Measurements from ENCODE around the gene DYNC1H1.

Gene DYNC1H1

DNA sequence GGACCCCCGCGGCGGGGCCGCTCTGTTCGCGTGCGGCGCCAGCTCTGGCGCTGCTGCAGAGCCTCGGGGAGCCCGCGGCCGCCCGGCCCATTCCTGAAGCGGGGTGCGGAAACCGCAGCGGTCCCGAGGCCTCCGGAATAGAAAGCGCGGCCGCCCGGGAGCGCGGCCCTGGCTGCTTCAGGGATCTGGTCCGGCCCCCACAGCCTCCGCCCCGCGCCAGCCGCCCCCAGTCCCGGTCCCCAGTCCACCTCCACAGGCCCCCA, 122.3 kb downstream of the DYNC1H1 start:
- Histone ChIP-seq H3K9me3 (ENCODE audit: control insufficient read depth, insufficient read depth, low read length) (no peaks in the 10 kb centered on the region), H3K4me2 (ENCODE audit: low read length) (peak overlapping the region; percentile 72), H3K4me3 (ENCODE audit: low read length) (peak overlapping the region; percentile 75), H4K20me1 (ENCODE audit: control insufficient read depth, insufficient read depth, low read depth, low read length) (peaks cover 33% of the 10 kb centered on the region), H3K27me3 (ENCODE audit: control insufficient read depth, low read length) (no peaks in the 10 kb centered on the region), H3F3A (ENCODE audit: control insufficient read depth, insufficient read depth) (peaks cover 50% of the 10 kb centered on the region), H3K9me2 (replicated peaks; ENCODE audit: control insufficient read depth, low read length) (no peaks in the 10 kb centered on the region), H3K79me2 (ENCODE audit: control insufficient read depth, low read length) (peaks cover 57% of the 10 kb centered on the region), H3K36me3 (ENCODE audit: control insufficient read depth, low read length) (peaks cover 50% of the 10 kb centered on the region), H3K4me1 (ENCODE audit: control insufficient read depth, low read length) (peaks cover 56% of the 10 kb centered on the region), H3K27ac (ENCODE audit: low read depth, low read length) (peak overlapping the region; percentile 77)
- no peak for TF ChIP-seq EZH2phosphoT487 (IDR thresholded peaks at IDR 0.05; ENCODE audit: borderline replicate concordance, low read length)

DNA sequence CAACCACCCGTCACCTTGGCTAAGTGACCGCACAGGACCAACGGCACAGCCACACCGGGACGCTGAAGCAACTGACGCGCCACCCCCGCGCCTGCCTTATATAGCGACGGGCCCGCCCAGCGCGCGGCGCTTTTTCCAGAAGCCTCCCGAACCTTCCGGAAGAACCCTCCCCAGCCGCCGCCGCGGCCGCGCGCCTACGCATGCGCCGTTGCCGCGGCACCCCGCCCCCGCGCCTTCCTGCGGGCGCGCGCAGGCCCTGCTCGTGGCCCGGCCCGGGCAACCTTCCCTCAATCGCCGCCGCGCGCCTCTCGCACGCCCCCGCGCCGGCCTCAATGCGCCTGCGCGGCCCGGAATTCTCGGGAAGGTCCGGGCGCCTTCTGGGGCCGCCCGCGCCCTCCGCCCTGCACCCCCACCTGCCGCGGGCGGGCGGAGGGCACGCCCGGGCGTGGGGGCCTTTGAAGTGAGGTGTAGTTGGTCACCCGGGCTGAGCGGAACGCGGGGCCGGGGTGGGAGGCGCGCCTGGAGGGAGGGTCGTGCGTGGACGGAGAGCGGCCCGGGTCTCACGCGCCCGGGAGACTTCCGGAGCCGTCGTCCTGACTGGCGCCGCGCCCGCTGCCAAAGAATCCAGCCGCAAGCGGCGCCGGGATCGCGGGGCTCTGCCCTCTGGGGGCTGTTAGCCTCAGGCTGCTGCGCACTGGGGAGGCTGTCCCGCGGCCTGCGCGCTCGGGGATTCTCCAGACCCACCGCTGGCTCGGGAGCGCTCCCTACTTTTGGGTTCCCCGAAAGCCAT, 122.8 kb downstream of the DYNC1H1 start, which contains the start of gene HSP90AA1:
HSP90AA1 (minus strand) TSS at position 73 of the 790 bp plus-strand sequence. CDS start 666 bp downstream, outside the sequence.
- H3K27ac ChIP-seq (ENCODE audit: low read depth, low read length), result peak within 1 kb of the TSS; percentile 77
- H3K27me3 ChIP-seq (ENCODE audit: control insufficient read depth, low read length), result no peaks in the 10 kb centered on the region
- H4K20me1 ChIP-seq (ENCODE audit: control insufficient read depth, insufficient read depth, low read depth, low read length), result peaks cover 29% of the 10 kb centered on the region
- peaks cover 45% of the 10 kb centered on the region for H3F3A ChIP-seq (ENCODE audit: control insufficient read depth, insufficient read depth)
- peaks cover 45% of the 10 kb centered on the region for H3K36me3 ChIP-seq (ENCODE audit: control insufficient read depth, low read length)
- peaks cover 56% of the 10 kb centered on the region for H3K4me1 ChIP-seq (ENCODE audit: control insufficient read depth, low read length)
- no peaks in the 10 kb centered on the region for H3K9me2 ChIP-seq (replicated peaks; ENCODE audit: control insufficient read depth, low read length)
- H3K9me3 ChIP-seq (ENCODE audit: control insufficient read depth, insufficient read depth, low read length), result no peaks in the 10 kb centered on the region
- TF ChIP-seq, protein P1, sequence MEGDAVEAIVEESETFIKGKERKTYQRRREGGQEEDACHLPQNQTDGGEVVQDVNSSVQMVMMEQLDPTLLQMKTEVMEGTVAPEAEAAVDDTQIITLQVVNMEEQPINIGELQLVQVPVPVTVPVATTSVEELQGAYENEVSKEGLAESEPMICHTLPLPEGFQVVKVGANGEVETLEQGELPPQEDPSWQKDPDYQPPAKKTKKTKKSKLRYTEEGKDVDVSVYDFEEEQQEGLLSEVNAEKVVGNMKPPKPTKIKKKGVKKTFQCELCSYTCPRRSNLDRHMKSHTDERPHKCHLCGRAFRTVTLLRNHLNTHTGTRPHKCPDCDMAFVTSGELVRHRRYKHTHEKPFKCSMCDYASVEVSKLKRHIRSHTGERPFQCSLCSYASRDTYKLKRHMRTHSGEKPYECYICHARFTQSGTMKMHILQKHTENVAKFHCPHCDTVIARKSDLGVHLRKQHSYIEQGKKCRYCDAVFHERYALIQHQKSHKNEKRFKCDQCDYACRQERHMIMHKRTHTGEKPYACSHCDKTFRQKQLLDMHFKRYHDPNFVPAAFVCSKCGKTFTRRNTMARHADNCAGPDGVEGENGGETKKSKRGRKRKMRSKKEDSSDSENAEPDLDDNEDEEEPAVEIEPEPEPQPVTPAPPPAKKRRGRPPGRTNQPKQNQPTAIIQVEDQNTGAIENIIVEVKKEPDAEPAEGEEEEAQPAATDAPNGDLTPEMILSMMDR (IDR thresholded peaks at IDR 0.05; ENCODE audit: low read depth, low read length, poor library complexity, severe bottlenecking), result no peak
- TF ChIP-seq EZH2phosphoT487 (IDR thresholded peaks at IDR 0.05; ENCODE audit: borderline replicate concordance, low read length), result no peak
- peak within 1 kb of the TSS; percentile 75 for H3K4me3 ChIP-seq (ENCODE audit: low read length)
- peak within 1 kb of the TSS; percentile 87 for H3K4me2 ChIP-seq (ENCODE audit: low read length)
- H3K79me2 ChIP-seq (ENCODE audit: control insufficient read depth, low read length), result peaks cover 54% of the 10 kb centered on the region

DNA sequence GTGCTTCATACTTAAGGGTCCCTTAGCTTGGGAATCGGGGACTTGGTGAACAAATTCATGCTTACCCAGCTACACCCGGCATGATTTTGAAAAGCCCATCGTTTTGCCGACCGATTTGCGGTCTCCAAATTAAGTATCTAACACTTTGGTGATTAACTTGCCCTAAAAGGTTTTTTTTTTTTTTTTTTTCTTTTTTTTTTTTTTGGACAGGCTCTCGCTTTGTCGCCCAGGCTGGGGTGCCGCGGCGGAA, 123.3 kb downstream of the DYNC1H1 start:
- H3F3A ChIP-seq (ENCODE audit: control insufficient read depth, insufficient read depth), result peaks cover 41% of the 10 kb centered on the region
- H3K4me1 ChIP-seq (ENCODE audit: control insufficient read depth, low read length), result peaks cover 56% of the 10 kb centered on the region
- H3K9me3 ChIP-seq (ENCODE audit: control insufficient read depth, insufficient read depth, low read length), result no peaks in the 10 kb centered on the region
- H3K36me3 ChIP-seq (ENCODE audit: control insufficient read depth, low read length), result peaks cover 40% of the 10 kb centered on the region
- H3K79me2 ChIP-seq (ENCODE audit: control insufficient read depth, low read length), result peaks cover 50% of the 10 kb centered on the region
- H3K27me3 ChIP-seq (ENCODE audit: control insufficient read depth, low read length), result no peaks in the 10 kb centered on the region
- H3K27ac ChIP-seq (ENCODE audit: low read depth, low read length), result peak overlapping the region; percentile 74
- H3K4me2 ChIP-seq (ENCODE audit: low read length), result peak overlapping the region; percentile 87
- peaks cover 29% of the 10 kb centered on the region for H4K20me1 ChIP-seq (ENCODE audit: control insufficient read depth, insufficient read depth, low read depth, low read length)
- no peaks in the 10 kb centered on the region for H3K9me2 ChIP-seq (replicated peaks; ENCODE audit: control insufficient read depth, low read length)
- peak overlapping the region; percentile 75 for H3K4me3 ChIP-seq (ENCODE audit: low read length)
- no peak for TF ChIP-seq EZH2phosphoT487 (IDR thresholded peaks at IDR 0.05; ENCODE audit: borderline replicate concordance, low read length)
- TF ChIP-seq, protein P1 (IDR thresholded peaks at IDR 0.05; ENCODE audit: low read depth, low read length, poor library complexity, severe bottlenecking), result no peak

DNA sequence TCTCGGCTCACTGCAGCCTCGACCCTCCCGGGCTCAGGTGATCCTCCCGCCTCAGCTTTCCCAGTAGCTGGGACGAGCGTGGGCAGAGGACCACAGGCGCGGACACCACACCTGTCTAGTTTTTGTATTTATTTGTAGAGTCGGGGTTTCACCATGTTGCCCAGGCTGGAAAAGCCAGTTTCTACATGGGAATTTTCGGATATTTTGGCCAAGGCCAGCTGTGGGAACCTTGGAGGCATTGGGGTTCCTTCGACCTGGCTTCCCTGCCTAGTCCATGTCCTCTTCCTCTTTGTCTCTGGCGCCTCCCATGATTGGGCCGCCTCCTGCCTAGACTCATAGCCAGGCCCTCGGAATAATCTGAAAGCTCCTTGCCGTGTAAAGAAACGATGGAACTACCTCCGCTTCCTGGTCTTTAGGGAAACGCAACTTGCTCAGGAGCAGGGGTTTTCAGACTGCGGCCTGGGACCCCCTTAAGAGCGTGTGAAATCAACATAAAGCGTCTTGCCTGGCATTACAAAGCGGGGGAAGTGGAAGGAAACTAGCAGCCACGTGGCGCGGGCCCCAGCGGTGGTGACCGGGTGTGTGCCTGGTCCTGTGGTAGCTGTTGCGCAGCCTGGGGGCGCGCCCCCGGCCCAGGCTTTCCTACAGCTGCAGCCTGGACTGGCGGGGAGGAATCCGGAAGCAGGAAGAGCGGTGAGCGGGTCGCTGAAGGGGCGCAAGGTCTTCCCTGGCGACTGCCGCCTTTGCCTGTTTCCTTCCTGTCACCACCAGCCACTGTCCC, 123.8 kb downstream of the DYNC1H1 start:
- Histone ChIP-seq H3K4me2 (ENCODE audit: low read length) (peak overlapping the region; percentile 87), H4K20me1 (ENCODE audit: control insufficient read depth, insufficient read depth, low read depth, low read length) (peaks cover 26% of the 10 kb centered on the region), H3K9me3 (ENCODE audit: control insufficient read depth, insufficient read depth, low read length) (no peaks in the 10 kb centered on the region), H3K4me1 (ENCODE audit: control insufficient read depth, low read length) (peaks cover 52% of the 10 kb centered on the region), H3K9me2 (replicated peaks; ENCODE audit: control insufficient read depth, low read length) (no peaks in the 10 kb centered on the region), H3K27ac (ENCODE audit: low read depth, low read length) (peak overlapping the region; percentile 74), H3K79me2 (ENCODE audit: control insufficient read depth, low read length) (peaks cover 45% of the 10 kb centered on the region), H3K36me3 (ENCODE audit: control insufficient read depth, low read length) (peaks cover 34% of the 10 kb centered on the region), H3K4me3 (ENCODE audit: low read length) (peak overlapping the region; percentile 75), H3K27me3 (ENCODE audit: control insufficient read depth, low read length) (no peaks in the 10 kb centered on the region), H3F3A (ENCODE audit: control insufficient read depth, insufficient read depth) (peaks cover 37% of the 10 kb centered on the region)
- no peak for TF ChIP-seq EZH2phosphoT487 (IDR thresholded peaks at IDR 0.05; ENCODE audit: borderline replicate concordance, low read length)
- TF ChIP-seq, protein P1 (IDR thresholded peaks at IDR 0.05; ENCODE audit: low read depth, low read length, poor library complexity, severe bottlenecking), result no peak
